ENCODE results near the gene MANF. TPM values are rescaled to one million over a fixed set of nuclear protein-coding genes. Genes with fewer than 3 reads are reported as not detected.

MANF gene
- polyA plus RNA-seq, 4 donors: 122 to 147 (median 139) TPM

GRCh38 chr3:51422211-51422610, 37.1 kb downstream of the MANF start:
- DNase-seq (ENCODE audit: low read depth in 4 of 4, low spot score in 3 of 4): no peak

- DNase-seq (ENCODE audit: low read depth in 4 of 4, low spot score in 3 of 4): no peak
Measured at GRCh38 chr3:51426921-51427320, 41.8 kb downstream of the MANF start.

- DNase-seq (ENCODE audit: low read depth in 4 of 4, low spot score in 3 of 4): no peak
Measured at GRCh38 chr3:51429138-51429537, 44.0 kb downstream of the MANF start.

GRCh38 chr3:51434110-51434509, 49.0 kb downstream of the MANF start:
- DNase-seq (ENCODE audit: low read depth in 4 of 4, low spot score in 3 of 4): no peak

- peak in 3 of 4 donors; percentile 4 to 7 (median 7) for DNase-seq (ENCODE audit: low read depth in 4 of 4, low spot score in 3 of 4)
Measured at GRCh38 chr3:51434746-51435327, 49.7 kb downstream of the MANF start.

GRCh38 chr3:51436998-51437639, 52.0 kb downstream of the MANF start:
- no peak for DNase-seq (ENCODE audit: low read depth in 4 of 4, low spot score in 3 of 4)

Other genes starting within 250 kb of the MANF start
- gene RBM15B, start 6.0 kb downstream of the MANF start, polyA plus RNA-seq (ENCODE audit: insufficient read length in 4 of 4): 10 to 100 TPM; 38.6 to 42.3 (median 41.4) TPM
- gene DCAF1, start 114.7 kb downstream of the MANF start, polyA plus RNA-seq (ENCODE audit: insufficient read length in 4 of 4): 10 to 100 TPM; 29.0 to 32.6 (median 31.8) TPM
- gene RAD54L2, start 153.4 kb downstream of the MANF start, polyA plus RNA-seq (ENCODE audit: insufficient read length in 4 of 4): 10 to 100 TPM; 13.7 to 15.3 (median 14.6) TPM